Peyer's patch (tissue), 4 donors: ENCODE results near the gene SCUBE3.

ENCODE experiments used
- POLR2A ChIP-seq, 2 donors: fragments of 450-650 bp; IDR thresholded peaks; one replicate each; pipeline ENCODE4 v1.5.1; 2017; ENCODE audit warnings: antibody characterized with exemption in 2 of 2, mild to moderate bottlenecking in 2 of 2, moderate library complexity in 2 of 2
- TF ChIP-seq, protein P1 (sequence below), 6 experiments: fragments of 450-650 bp in 4 of 6; fragments of 200-600 bp in 2 of 6; sonication (generic) in 1 of 6; IDR thresholded peaks; one replicate each; pipeline ENCODE4 v1.5.1; 2017 to 2019; ENCODE audit warnings: antibody characterized with exemption in 6 of 6, mild to moderate bottlenecking in 3 of 6, moderate library complexity in 1 of 6

DNA sequence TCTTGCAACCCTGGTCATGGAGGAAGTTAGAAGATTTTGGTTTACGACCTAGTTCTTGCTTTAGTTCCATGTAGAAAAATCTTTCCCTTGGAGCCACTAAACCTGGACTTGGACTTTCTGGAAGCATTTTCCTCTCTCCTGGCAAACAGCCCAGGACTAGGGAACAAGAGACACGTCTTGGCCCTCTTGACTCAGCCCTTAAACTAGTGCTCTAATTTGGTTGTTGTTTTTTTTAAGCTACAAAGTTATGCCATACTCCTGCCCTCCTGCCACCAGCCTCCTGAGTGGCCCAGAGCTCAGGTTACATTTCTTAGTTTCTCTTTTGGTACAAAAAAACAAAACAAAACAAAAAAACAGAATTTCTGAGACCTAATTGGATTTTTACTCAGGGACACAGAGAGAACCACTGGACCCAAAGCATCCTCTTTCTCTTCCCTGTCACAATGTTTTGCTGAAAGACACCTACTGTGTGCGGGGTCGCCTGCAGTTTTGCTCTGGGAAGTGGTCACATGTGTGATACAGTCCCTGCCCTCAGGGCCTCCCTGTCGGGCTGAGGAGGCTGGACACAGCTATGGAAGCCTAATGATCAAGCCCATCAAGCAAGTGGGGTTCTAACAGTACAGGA lies 32.3 kb upstream of the SCUBE3 start:
- TF ChIP-seq, protein P1, sequence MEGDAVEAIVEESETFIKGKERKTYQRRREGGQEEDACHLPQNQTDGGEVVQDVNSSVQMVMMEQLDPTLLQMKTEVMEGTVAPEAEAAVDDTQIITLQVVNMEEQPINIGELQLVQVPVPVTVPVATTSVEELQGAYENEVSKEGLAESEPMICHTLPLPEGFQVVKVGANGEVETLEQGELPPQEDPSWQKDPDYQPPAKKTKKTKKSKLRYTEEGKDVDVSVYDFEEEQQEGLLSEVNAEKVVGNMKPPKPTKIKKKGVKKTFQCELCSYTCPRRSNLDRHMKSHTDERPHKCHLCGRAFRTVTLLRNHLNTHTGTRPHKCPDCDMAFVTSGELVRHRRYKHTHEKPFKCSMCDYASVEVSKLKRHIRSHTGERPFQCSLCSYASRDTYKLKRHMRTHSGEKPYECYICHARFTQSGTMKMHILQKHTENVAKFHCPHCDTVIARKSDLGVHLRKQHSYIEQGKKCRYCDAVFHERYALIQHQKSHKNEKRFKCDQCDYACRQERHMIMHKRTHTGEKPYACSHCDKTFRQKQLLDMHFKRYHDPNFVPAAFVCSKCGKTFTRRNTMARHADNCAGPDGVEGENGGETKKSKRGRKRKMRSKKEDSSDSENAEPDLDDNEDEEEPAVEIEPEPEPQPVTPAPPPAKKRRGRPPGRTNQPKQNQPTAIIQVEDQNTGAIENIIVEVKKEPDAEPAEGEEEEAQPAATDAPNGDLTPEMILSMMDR (IDR thresholded peaks at IDR 0.05): no peak
- TF ChIP-seq POLR2A (IDR thresholded peaks at IDR 0.05): no peak
